ENCODE data around the gene ART1. TPM values are rescaled to one million over a fixed set of nuclear protein-coding genes. Genes with fewer than 3 reads are reported as not detected.
"Not testable (repeated sequence)": the region's sequence is repeated elsewhere in the genome, so short reads cannot be mapped to it uniquely, and the experiment has no call there.

The ART1 gene
- total RNA-seq, 1 donor from 2014 or later = not detected

DNA sequence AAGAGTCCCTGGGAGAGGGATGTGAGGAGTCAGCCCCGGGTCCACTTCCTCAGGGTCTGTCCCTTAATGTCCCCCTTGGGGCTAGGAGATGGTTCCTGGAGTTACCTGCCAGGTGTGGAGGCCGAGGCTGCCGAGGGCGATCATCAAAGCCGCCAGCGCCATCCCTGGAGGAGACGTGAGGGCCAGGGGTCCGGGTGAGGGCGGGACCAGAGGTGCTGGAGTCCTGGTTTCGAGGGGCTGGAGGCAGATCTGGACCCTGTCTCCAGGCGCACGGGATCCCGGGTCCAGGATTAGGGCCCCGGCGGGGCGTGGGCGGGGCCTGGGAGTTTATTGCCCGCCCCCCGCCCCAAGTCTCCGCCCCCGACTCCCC lies 3.2 kb upstream of the ART1 start, which contains the start of gene ART5:
Gene ART5 (minus strand): TSS at position 292 of the 370 bp plus-strand sequence. CDS start 130 bp downstream, at position 162.
- H3K36me3 Mint-ChIP-seq (ENCODE audit: low read depth) = no peaks in the 10 kb centered on the region
- H3K27ac Mint-ChIP-seq (ENCODE audit: unreplicated experiment) = peak within 1 kb of the TSS; percentile 95
- H3K9me3 Mint-ChIP-seq = no peaks in the 10 kb centered on the region
- TF ChIP-seq CTCF (conservative IDR thresholded peaks at IDR 0.05) = no peak
- peaks cover 11% of the 10 kb centered on the region for H3K27me3 Mint-ChIP-seq (ENCODE audit: low read depth)
- no peak for DNase-seq (ENCODE audit: low read depth, low spot score)
- peaks cover 5% of the 10 kb centered on the region for H3K4me1 Mint-ChIP-seq
- H3K4me3 Mint-ChIP-seq = peak within 1 kb of the TSS; percentile 92

DNA sequence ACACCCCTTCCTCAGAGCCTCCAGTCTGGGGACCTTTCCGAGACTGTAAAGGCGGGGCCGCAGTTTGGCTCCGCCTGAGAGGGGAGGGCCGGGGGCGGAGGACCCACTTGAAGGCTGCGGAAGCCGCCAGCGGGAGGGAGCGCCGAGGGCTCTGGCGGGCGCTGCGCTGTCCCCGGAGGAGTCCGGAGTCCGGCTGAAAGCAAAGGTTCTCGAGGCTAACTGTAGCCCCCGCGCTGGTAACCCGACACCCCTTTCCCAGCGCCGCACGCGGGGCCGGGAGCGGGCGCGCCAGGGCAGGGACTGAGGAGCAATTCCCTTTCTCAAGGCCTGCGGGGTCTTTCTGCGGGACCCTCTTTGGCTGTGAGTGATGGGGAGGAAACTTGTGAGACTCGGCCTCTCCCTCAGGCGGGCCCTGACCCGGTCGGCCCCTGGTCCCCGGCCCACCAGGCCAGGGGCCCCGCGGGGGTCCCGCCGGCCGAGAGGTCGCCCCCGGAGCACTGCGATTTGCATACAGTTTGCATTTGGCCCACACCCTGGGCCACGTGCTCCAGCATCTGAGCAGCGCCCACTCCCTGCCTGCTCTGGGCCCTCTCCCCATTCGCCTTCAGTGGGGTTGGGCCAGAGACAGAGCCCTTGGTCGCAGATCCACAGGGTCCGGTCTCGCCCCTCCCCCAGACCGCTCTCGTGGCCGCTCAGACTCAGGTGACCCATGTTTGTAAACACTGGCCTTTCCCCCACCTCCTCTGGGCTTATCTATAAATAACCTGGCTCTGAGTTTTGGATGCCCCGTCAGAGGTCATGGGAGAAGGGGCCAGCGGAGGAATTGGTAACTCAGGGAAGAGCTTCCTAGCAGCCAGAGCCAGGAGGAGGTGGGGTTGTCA lies 2.6 kb upstream of the ART1 start:
- Mint-ChIP-seq H3K4me1 (peaks cover 5% of the 10 kb centered on the region), H3K4me3 (peak overlapping the region; percentile 92), H3K27ac (ENCODE audit: unreplicated experiment) (peak overlapping the region; percentile 95), H3K36me3 (ENCODE audit: low read depth) (no peaks in the 10 kb centered on the region), H3K9me3 (no peaks in the 10 kb centered on the region), H3K27me3 (ENCODE audit: low read depth) (peaks cover 14% of the 10 kb centered on the region)
- TF ChIP-seq CTCF (conservative IDR thresholded peaks at IDR 0.05) = no peak
- DNase-seq (ENCODE audit: low read depth, low spot score) = peak; percentile 84

- not testable (repeated sequence) for H3K9me3 Mint-ChIP-seq; H3K27ac Mint-ChIP-seq (ENCODE audit: unreplicated experiment); H3K36me3 Mint-ChIP-seq (ENCODE audit: low read depth); DNase-seq (ENCODE audit: low read depth, low spot score); H3K4me1 Mint-ChIP-seq
- Mint-ChIP-seq H3K4me3 (peak overlapping the region; percentile 92), H3K27me3 (ENCODE audit: low read depth) (peaks cover 17% of the 10 kb centered on the region)
These were observed 1.8 kb upstream of the ART1 start for GRCh38 chr11:3643102-3643546.

DNA sequence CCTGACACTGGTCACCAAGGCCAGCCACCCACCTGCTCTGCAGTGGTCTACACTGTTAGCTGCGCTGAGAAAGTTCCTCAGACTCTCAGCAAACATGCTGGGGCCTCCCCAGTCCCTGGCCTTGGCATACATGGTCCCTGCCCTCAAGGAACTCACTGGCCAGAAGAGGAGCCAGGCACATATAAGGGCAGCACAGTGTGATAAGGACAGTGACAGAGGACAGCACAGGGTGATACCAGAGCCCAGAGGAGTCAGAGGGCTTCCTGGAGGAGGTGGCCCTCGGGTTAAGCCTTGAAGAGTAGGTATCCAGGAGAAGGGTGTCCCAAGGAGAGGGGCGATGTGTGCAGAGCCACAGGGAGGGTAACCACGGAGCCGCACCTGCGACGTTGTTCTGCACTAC lies 624 bp downstream of the ART1 start:
- H3K4me1 Mint-ChIP-seq = peaks cover 5% of the 10 kb centered on the region
- H3K27me3 Mint-ChIP-seq (ENCODE audit: low read depth) = peaks cover 41% of the 10 kb centered on the region
- no peaks in the 10 kb centered on the region for H3K36me3 Mint-ChIP-seq (ENCODE audit: low read depth)
- TF ChIP-seq CTCF (conservative IDR thresholded peaks at IDR 0.05) = no peak
- no peak overlapping the region for H3K4me3 Mint-ChIP-seq
- no peak overlapping the region for H3K27ac Mint-ChIP-seq (ENCODE audit: unreplicated experiment)
- DNase-seq (ENCODE audit: low read depth, low spot score) = no peak
- no peaks in the 10 kb centered on the region for H3K9me3 Mint-ChIP-seq

DNA sequence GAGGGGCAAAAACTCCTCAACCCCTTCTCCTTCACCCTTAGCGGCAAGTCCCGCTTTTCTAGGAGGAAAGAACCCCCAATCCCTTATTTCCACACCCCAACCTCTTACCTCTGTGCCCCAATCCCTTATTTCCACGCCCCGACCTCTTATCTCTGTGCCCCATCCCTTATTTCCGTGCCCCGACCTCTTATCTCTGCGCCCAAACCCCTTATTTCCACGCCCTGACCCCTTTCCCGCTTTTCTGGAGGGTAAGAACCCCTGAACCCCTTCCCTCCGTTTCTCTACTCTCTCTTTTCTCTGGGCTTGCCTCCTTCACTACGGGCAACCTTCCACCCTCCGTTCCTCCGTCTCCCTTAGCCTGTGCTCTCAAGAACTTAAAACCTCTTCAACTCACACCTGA lies 3.9 kb downstream of the ART1 start:
- H3K4me1 Mint-ChIP-seq; DNase-seq (ENCODE audit: low read depth, low spot score); H3K4me3 Mint-ChIP-seq; H3K36me3 Mint-ChIP-seq (ENCODE audit: low read depth); H3K9me3 Mint-ChIP-seq; H3K27ac Mint-ChIP-seq (ENCODE audit: unreplicated experiment): not testable (repeated sequence)
- peaks cover 45% of the 10 kb centered on the region for H3K27me3 Mint-ChIP-seq (ENCODE audit: low read depth)

GRCh38 chr11:3649374-3649773 lies 4.4 kb downstream of the ART1 start:
- H3K4me1 Mint-ChIP-seq; H3K4me3 Mint-ChIP-seq; H3K36me3 Mint-ChIP-seq (ENCODE audit: low read depth); DNase-seq (ENCODE audit: low read depth, low spot score); H3K9me3 Mint-ChIP-seq; H3K27ac Mint-ChIP-seq (ENCODE audit: unreplicated experiment): not testable (repeated sequence)
- H3K27me3 Mint-ChIP-seq (ENCODE audit: low read depth) = peaks cover 43% of the 10 kb centered on the region

DNA sequence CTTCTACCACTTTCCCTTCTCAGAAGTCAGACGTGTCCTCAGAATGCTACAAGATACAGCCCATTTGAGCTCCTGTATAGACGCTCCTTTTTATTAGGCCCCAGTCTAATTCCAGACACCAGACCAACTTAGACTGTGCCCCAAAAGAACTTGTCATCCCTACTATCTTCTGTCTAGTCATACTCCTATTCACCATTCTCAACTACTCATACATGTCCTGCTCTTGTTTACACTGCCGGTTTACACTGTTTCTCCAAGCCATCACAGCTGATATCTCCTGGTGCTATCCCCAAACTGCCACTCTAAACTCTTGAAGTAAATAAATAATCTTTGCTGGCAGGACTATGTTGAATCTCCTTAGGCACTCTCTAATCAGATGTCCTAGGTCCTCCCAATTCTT lies 7.6 kb downstream of the ART1 start:
- not testable (repeated sequence) for H3K4me3 Mint-ChIP-seq; H3K27ac Mint-ChIP-seq (ENCODE audit: unreplicated experiment); H3K36me3 Mint-ChIP-seq (ENCODE audit: low read depth); H3K9me3 Mint-ChIP-seq; H3K4me1 Mint-ChIP-seq; DNase-seq (ENCODE audit: low read depth, low spot score)
- peaks cover 34% of the 10 kb centered on the region for H3K27me3 Mint-ChIP-seq (ENCODE audit: low read depth)
